Putamen (tissue), 1 donor: Measurements from ENCODE around the gene UBIAD1.
A peak's percentile ranks its signal among the peaks of the same experiment; 100 is the strongest.
"Not testable (repeated sequence)": the region's sequence is repeated elsewhere in the genome, so short reads cannot be mapped to it uniquely, and the experiment has no call there.

ENCODE experiments used
- DNase-seq: peaks from one replicate; pipeline ENCODE4 v3.0.0-alpha.2; 2016; ENCODE audit warnings: low spot score

UBIAD1 gene

DNA sequence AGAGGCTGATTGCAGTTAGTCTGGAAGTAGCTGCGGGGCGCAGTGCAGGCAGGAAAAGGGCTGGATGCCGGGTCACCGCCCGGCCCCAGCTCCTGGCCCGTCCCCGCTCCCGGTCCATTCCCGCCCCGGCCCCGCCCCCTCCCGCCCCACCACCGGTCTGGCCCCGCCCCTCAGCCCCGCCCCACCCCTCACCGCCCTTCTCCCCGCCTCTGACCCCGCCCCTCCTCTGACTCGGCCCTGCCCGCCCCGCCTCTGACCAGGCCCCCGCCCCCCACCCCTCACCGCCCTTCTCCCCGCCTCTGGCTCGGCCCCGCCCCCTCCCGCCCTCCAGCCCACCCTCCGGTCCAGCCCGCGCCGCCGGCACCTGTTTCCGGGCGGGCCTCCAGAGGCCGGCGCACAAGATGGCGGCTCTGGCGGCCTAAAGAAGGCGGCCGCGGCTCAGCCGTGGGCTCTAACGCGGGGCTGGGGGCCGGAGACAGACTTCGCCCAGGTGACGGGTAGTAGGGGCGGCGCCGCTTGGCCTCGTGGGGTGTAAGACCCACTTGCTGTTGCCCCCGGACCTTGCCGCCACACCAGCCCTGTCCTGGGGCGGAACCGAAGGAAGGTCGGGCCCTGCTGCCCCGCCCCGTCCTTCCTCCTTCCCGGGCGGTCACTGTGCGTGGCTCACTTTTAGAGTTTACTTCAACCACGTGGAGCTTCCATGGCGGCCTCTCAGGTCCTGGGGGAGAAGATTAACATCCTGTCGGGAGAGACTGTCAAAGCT is at the start of gene UBIAD1:
Gene UBIAD1, plus strand, starts transcription at position 367 of the 763 bp plus-strand sequence. Its CDS starts 334 bp downstream, at position 701.
- DNase-seq, result peak; percentile 90

DNA sequence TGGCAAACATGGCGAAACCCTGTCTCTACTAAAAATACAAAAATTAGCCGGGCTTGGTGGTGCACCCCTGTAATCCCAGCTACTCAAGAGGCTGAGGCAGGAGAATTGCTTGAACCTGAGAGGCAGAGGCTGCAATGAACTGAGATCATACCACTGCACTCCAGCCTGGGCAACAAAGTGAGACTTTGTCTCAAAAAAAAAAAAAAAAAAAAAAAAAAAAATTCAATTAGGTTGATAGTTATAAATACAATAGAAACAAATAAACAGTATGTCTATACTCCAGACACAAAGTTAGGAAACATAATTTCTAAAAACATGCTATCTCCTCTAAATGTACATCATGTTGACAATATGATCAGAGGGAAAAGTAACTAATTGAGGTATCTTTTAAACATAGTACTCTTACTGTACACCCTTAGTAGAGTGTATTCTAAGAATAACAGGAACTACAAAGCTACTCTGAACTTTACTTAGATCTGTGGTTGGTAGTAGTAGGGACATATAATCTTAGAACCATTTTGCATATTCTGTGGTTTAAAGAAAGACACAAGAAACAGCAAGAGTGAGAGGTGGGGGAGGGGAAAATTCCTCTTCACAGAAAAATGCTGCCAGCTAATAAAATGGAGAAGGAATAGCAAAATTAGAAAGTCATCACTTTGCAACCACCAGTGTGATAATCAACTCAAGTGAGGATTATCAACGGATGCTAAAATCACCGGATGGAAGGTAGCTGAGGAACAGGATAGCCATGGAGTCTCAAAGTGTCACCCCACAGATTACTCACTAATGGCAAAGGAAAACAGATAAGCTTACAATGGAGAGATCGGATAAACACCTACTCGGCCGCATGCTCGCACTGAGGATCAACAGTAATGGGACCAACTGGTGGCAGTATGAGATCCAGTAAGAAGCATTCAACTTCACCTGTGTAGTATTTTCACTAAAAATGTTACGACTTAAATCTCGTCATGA is 45.6 kb upstream of the UBIAD1 start:
- DNase-seq, result no peak

DNA sequence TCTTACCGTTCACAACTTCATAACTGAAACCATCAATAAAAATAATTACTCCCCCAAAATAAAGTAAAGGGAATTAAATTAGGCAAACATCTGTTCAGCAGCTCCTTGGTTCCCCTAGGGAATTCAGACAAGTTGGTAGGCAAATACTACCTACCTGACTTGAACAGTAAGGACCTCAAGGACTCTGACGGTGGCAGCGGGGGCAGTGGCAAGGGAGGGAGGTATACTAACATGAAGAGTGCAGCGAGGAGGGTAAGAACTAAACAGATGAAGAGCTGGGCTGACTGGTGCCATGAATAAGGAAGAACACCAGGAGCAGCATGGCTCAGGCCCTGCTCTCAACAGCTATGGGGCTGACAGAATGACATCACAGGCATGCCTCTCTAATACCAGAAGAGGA is 43.8 kb upstream of the UBIAD1 start:
- DNase-seq, result no peak

DNA sequence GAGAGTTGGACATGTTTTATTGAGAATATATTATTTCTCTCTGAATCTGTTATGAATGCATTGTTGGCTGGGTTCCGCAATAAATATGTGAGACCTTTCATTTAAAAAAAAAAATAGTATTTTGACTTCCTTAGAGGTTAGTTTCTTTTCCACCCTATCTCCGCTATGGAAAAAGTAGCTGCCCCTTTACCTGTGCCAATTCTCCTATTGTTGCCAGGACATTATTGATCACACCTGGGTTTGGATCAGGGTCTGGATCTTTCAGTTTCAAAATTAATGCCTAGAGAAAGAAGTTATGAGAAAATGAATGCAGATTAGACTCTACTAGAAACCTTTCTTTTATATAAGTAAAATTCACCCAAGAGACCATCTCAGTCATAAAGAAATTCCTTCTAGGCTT is 39.8 kb upstream of the UBIAD1 start:
- DNase-seq, result no peak

- no peak for DNase-seq
These were observed 35.6 kb upstream of the UBIAD1 start for GRCh38 chr1:11237356-11237755.

GRCh38 chr1:11238311-11238710 is 34.7 kb upstream of the UBIAD1 start:
- no peak for DNase-seq

GRCh38 chr1:11245248-11245647 is 27.8 kb upstream of the UBIAD1 start:
- no peak for DNase-seq

DNA sequence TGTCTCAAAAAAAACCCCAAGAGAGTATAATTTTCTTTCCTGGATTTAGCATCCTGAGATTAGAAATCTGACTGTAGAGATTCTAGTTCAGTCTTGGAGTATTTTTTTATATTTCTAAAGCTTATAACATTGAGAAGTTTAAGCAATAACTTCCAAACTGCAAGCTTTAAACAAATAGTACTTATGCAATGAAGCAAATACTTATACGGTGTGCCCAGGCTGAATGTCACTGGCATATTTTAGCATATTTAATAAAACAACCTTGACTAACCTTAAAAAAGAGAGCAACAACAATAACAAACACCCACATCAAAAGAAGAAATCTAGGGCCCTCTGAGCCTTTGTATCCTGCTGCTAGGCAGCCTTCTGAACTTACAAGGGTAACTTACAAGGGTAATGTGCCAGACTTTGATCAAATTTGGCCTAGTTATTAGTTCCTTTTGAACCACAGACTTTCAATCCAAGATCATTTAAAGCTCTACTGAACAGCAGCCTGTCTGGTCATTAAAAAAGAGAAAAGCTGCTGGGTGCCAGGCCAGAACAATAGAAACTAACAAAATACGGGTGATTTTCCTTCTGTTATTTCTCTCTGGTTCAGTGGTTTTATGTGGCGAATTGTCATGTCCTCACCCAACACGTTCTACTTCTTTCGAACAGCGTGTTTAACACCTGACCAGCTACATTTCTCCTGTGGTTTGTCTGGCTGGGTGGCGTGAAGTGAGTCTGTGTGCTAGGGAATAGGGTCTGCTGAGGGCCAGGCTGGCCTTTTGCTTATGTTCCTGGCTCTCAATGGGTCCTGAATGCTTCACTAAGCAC is 26.9 kb upstream of the UBIAD1 start:
- peak; percentile 31 for DNase-seq

DNA sequence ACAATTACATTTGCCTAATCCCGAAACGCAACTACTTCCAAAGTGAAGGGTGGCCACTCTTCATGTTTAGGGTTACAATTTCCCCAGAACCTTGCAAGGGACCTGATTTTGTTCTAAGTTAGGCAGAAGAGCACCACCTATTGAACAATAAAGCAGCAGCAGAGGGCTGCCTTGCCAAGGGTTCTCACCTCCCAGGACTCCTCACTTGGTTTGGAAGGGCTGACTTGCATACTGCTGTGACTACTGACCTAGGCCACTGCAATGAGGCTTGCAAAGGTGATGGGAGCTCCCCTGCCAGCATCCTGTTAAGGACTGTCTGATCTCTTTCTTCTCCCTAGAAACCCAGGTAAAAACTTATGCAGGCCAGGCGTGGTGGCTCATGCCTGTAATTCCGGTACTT is 24.8 kb upstream of the UBIAD1 start:
- no peak for DNase-seq

DNA sequence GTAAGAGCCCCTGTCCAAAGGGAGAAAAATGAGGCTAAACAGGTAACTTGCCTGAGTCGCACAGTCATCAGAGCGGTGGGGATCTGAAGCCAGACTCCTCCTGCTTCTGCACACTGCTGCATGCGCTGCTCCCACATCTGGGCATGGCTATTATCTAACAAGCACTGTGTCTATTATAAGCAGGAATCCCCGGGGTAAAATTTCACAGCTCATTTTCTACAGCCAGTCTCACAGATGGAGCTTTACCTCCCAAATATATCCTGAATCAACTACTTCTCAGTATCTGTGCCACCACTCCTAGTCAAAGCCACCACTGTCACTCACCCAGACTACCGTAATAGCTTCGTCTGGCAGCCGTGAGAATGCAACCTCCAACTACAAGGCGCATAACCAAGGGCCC is 20.5 kb upstream of the UBIAD1 start:
- no peak for DNase-seq

- no peak for DNase-seq
These were observed 19.8 kb upstream of the UBIAD1 start for GRCh38 chr1:11253226-11253625.

DNA sequence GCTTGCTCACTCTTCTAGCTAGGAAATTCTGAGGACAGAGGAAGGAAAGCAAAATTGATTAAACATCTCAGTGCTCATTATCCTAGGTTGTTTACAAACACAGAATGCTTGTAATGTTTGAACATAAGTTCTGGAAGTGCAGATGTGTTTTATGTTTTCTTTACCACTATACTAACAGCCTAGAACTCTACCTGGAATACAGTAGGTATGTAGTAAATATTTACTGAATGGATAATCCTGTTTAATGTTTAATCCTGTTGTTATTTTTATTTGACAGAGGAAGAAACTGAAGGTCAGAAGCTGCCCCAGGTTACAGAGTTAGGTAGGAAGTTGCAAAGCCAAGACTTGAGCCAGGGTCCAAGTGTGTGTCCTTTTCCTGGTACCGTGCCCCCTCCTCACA is 16.7 kb upstream of the UBIAD1 start:
- DNase-seq, result no peak

DNA sequence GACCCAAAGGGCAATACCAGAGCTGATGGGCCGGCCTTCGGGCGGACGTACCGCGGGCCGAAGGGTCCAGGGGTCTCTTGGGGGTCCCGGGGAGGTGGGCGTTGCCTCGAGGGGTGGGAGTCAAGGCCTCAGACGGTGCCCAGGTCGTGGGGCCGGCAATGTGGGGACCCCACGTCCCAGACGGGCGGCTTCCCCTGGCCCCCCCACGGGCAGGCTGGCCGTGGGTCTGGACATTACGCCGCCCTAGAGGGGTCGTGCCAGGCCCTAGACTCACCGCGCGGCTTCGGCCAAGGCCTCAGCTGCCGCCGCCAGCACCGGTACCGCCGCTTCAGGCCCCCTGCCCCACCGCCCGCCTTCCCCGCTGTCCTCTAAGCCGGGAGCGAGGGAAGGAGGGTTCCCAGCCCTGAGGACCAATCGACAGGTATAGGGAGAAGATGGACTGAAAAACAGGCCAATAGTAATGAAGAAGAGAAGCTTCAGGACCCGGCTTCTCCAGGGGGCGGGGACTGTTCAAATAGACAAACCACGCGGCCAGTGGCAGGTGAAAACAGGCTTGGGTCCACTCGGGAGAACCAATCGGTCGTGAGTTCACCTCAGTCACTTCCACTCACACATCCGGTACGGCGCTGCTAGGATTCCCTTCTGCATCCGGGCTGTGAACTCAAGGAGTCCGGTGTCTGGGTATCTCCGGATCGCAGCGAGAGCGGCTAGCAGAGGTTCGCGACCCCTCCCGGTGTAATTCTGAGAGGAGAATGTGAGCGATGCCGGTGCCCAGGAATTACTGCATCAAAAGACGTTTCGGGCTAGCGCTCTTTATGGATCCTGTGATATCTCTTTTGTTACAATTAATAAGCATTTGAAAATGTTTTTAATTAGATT is 10.6 kb upstream of the UBIAD1 start, which contains the start of gene MTOR:
Gene MTOR, minus strand, starts transcription at position 381 of the 879 bp plus-strand sequence. CDS start 3,142 bp downstream, outside the sequence.
- DNase-seq, result peak; percentile 100

GRCh38 chr1:11266268-11267074 is 6.5 kb upstream of the UBIAD1 start:
- no peak for DNase-seq

- not testable (repeated sequence) for DNase-seq
These were observed 5.4 kb upstream of the UBIAD1 start for GRCh38 chr1:11267350-11268337.

GRCh38 chr1:11272544-11272831 is 510 bp upstream of the UBIAD1 start:
- no peak for DNase-seq

GRCh38 chr1:11273595-11274234 is 717 bp downstream of the UBIAD1 start:
- no peak for DNase-seq

- no peak for DNase-seq
These were observed 6.2 kb downstream of the UBIAD1 start for GRCh38 chr1:11279152-11279551.

- no peak for DNase-seq
These were observed 6.6 kb downstream of the UBIAD1 start for GRCh38 chr1:11279630-11280029.
